ENCODE data around the gene CLIC3. TPM values are rescaled to one million over a fixed set of nuclear protein-coding genes. Genes with fewer than 3 reads are reported as not detected.

Gene CLIC3
- total RNA-seq, 1 donor from 2014 or later: not detected

DNA sequence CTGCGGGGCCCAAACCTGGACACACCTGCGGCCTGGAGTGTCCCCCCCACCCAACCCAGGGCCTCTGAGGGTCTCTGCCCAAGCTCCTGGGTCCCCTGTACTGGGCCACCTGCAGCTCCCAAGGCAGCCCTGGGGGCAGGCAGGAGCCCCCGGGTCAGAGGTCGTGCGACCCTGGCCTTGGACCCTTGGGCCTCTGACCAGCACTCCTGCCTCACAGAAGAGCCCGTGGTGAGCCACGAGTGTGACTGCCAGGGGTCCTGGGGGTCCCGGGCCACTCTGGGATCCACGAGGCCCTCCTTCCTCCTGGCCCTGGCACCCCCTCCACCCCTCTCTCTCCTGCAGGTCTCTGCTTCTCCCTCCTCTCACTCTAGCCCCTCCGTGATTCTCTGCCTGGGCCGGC is 24.0 kb downstream of the CLIC3 start:
- Mint-ChIP-seq H3K4me1 (no peaks in the 10 kb centered on the region), H3K27ac (no peak overlapping the region), H3K4me3 (no peak overlapping the region), H3K9me3 (no peaks in the 10 kb centered on the region), H3K36me3 (ENCODE audit: low read depth) (no peaks in the 10 kb centered on the region), H3K27me3 (peaks cover 12% of the 10 kb centered on the region)
- no peak for ATAC-seq (ENCODE audit: low read depth)
- ChIA-PET POLR2A (no interaction called here), CTCF (interaction anchor here (1.4 kb wide), 1 partner anchor 21 kb away, joined by 3 read pairs; no protein-coding TSS in a partner anchor)
- intact Hi-C loops (cut with micrococcal nuclease): no loop called here
- TF ChIP-seq, protein P1, sequence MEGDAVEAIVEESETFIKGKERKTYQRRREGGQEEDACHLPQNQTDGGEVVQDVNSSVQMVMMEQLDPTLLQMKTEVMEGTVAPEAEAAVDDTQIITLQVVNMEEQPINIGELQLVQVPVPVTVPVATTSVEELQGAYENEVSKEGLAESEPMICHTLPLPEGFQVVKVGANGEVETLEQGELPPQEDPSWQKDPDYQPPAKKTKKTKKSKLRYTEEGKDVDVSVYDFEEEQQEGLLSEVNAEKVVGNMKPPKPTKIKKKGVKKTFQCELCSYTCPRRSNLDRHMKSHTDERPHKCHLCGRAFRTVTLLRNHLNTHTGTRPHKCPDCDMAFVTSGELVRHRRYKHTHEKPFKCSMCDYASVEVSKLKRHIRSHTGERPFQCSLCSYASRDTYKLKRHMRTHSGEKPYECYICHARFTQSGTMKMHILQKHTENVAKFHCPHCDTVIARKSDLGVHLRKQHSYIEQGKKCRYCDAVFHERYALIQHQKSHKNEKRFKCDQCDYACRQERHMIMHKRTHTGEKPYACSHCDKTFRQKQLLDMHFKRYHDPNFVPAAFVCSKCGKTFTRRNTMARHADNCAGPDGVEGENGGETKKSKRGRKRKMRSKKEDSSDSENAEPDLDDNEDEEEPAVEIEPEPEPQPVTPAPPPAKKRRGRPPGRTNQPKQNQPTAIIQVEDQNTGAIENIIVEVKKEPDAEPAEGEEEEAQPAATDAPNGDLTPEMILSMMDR (IDR thresholded peaks at IDR 0.05): no peak
- no peak for DNase-seq

GRCh38 chr9:136971746-136972145 is 24.6 kb downstream of the CLIC3 start:
- TF ChIP-seq, protein P1 (IDR thresholded peaks at IDR 0.05): no peak
- ChIA-PET CTCF (interaction anchor here (1.4 kb wide), 1 partner anchor 21 kb away, joined by 3 read pairs; no protein-coding TSS in a partner anchor), POLR2A (no interaction called here)
- Mint-ChIP-seq H3K27ac (no peak overlapping the region), H3K9me3 (no peaks in the 10 kb centered on the region), H3K36me3 (ENCODE audit: low read depth) (no peaks in the 10 kb centered on the region), H3K4me3 (no peak overlapping the region), H3K4me1 (no peaks in the 10 kb centered on the region), H3K27me3 (peaks cover 9% of the 10 kb centered on the region)
- intact Hi-C loops (cut with micrococcal nuclease): no loop called here
- DNase-seq: no peak
- ATAC-seq (ENCODE audit: low read depth): no peak

DNA sequence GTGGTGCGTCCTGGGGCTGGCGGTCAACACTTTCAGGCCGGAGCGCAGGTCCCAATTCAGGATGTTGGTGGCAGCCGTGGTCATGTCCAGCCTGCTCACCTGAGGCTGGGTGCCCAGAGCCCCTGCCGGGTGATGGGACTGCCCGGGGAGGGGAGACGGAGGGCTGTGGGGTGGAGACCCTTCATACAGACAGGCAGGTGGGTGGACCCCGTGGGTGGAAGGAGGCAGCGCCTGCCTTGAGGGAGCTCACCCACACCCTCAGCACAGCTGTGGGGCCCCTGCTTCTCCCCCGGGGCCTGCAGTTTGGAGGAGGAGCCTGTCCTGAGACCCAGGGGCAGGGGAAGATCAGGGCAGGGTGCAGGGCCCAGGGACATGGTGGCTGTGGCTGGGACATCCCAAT is 26.0 kb downstream of the CLIC3 start:
- Mint-ChIP-seq H3K36me3 (ENCODE audit: low read depth) (no peaks in the 10 kb centered on the region), H3K9me3 (no peaks in the 10 kb centered on the region), H3K27me3 (peaks cover 11% of the 10 kb centered on the region), H3K4me3 (no peak overlapping the region), H3K27ac (no peak overlapping the region), H3K4me1 (peaks cover 9% of the 10 kb centered on the region)
- ATAC-seq (ENCODE audit: low read depth) (no peak), DNase-seq (no peak)
- ChIA-PET POLR2A (no interaction called here), CTCF (no interaction called here)
- TF ChIP-seq, protein P1 (IDR thresholded peaks at IDR 0.05): no peak
- intact Hi-C loops (cut with micrococcal nuclease): no loop called here

GRCh38 chr9:136969774-136970173 is 26.6 kb downstream of the CLIC3 start:
- Mint-ChIP-seq H3K4me1 (peaks cover 9% of the 10 kb centered on the region), H3K27ac (no peak overlapping the region), H3K36me3 (ENCODE audit: low read depth) (no peaks in the 10 kb centered on the region), H3K9me3 (no peaks in the 10 kb centered on the region), H3K4me3 (no peak overlapping the region), H3K27me3 (peaks cover 11% of the 10 kb centered on the region)
- ChIA-PET POLR2A (no interaction called here), CTCF (no interaction called here)
- TF ChIP-seq, protein P1 (IDR thresholded peaks at IDR 0.05): no peak
- no peak for DNase-seq
- ATAC-seq (ENCODE audit: low read depth): no peak
- intact Hi-C loops (cut with micrococcal nuclease): no loop called here

DNA sequence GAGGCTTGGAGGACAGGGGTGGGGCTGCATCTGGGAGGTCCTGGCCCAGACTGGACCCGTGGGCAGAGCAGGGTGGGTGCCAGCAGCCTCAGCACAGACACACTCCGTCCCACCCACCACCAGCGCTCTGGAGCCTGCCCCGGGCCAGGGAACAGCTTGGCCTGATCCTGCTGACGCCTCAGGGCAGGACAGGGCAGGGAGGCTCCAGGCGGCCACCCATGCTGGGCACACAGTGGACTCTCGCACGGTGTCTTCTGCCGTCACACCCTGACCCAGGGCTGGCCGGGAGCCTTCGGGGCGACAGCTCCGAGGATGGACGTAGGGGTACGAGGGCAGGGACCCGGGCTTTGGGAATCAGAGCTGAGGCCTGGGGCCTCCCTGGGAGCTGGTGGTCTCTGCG is 27.2 kb downstream of the CLIC3 start:
- intact Hi-C loops (cut with micrococcal nuclease): no loop called here
- ChIA-PET CTCF (no interaction called here), POLR2A (no interaction called here)
- Mint-ChIP-seq H3K4me3 (no peak overlapping the region), H3K36me3 (ENCODE audit: low read depth) (no peaks in the 10 kb centered on the region), H3K9me3 (no peaks in the 10 kb centered on the region), H3K27ac (no peak overlapping the region), H3K27me3 (peaks cover 11% of the 10 kb centered on the region), H3K4me1 (peaks cover 9% of the 10 kb centered on the region)
- TF ChIP-seq, protein P1 (IDR thresholded peaks at IDR 0.05): no peak
- ATAC-seq (ENCODE audit: low read depth) (no peak), DNase-seq (no peak)

Measured in activated B cell treated with CpG ODN at 0.5 μM for 24 hours (primary cell).